GM19351 (cell line): Measurements from ENCODE around the gene KIF1A.

ENCODE experiments used
- ATAC-seq: cut with Tn5 transposase; IDR thresholded peaks from one replicate; pipeline ENCODE4 v1.9.1; 2021; ENCODE audit warnings: mild to moderate bottlenecking, moderate library complexity; ENCODE audit not compliant: unreplicated experiment

Gene KIF1A

GRCh38 chr2:240768216-240768615, 51.8 kb downstream of the KIF1A start:
- no peak for ATAC-seq

- no peak for ATAC-seq
Observed at GRCh38 chr2:240767341-240767740, 52.7 kb downstream of the KIF1A start.

- no peak for ATAC-seq
Observed at GRCh38 chr2:240766072-240766471, 53.9 kb downstream of the KIF1A start.

- no peak for ATAC-seq
Observed at GRCh38 chr2:240765007-240765406, 55.0 kb downstream of the KIF1A start.

- ATAC-seq: no peak
Observed at GRCh38 chr2:240764605-240765004, 55.4 kb downstream of the KIF1A start.

GRCh38 chr2:240762971-240763370, 57.0 kb downstream of the KIF1A start:
- ATAC-seq: no peak

- ATAC-seq: no peak
Observed at GRCh38 chr2:240762249-240762648, 57.8 kb downstream of the KIF1A start.

GRCh38 chr2:240760576-240761246, 59.3 kb downstream of the KIF1A start:
- ATAC-seq: no peak

GRCh38 chr2:240760121-240760520, 59.9 kb downstream of the KIF1A start:
- ATAC-seq: no peak

- peak; percentile 48 for ATAC-seq
Observed at GRCh38 chr2:240759459-240759858, 60.6 kb downstream of the KIF1A start.

GRCh38 chr2:240757086-240757614, 62.9 kb downstream of the KIF1A start:
- no peak for ATAC-seq

GRCh38 chr2:240752209-240752608, 67.8 kb downstream of the KIF1A start:
- no peak for ATAC-seq

- ATAC-seq: no peak
Observed at GRCh38 chr2:240750409-240750808, 69.6 kb downstream of the KIF1A start.

- ATAC-seq: no peak
Observed at GRCh38 chr2:240749516-240749915, 70.5 kb downstream of the KIF1A start.

- no peak for ATAC-seq
Observed at GRCh38 chr2:240747256-240747655, 72.8 kb downstream of the KIF1A start.

- ATAC-seq: no peak
Observed at GRCh38 chr2:240746671-240747070, 73.3 kb downstream of the KIF1A start.

GRCh38 chr2:240745962-240746361, 74.1 kb downstream of the KIF1A start:
- no peak for ATAC-seq

- no peak for ATAC-seq
Observed at GRCh38 chr2:240745456-240745855, 74.6 kb downstream of the KIF1A start.

- no peak for ATAC-seq
Observed at GRCh38 chr2:240742602-240743095, 77.4 kb downstream of the KIF1A start.

GRCh38 chr2:240741091-240741490, 78.9 kb downstream of the KIF1A start:
- ATAC-seq: no peak

- ATAC-seq: no peak
Observed at GRCh38 chr2:240739797-240740196, 80.2 kb downstream of the KIF1A start.

GRCh38 chr2:240737958-240738357, 82.1 kb downstream of the KIF1A start:
- ATAC-seq: no peak

GRCh38 chr2:240737512-240737911, 82.5 kb downstream of the KIF1A start:
- ATAC-seq: no peak
